HG02970 (cell line): ENCODE results near the gene STAP2.
"Not testable (repeated sequence)": the region's sequence is repeated elsewhere in the genome, so short reads cannot be mapped to it uniquely, and the experiment has no call there.

Experiments
- ATAC-seq: cut with Tn5 transposase; IDR thresholded peaks from one replicate; pipeline ENCODE4 v1.9.1; 2021; ENCODE audit warnings: mild to moderate bottlenecking, moderate library complexity, moderate number of reproducible peaks; ENCODE audit not compliant: unreplicated experiment, low FRiP score

STAP2 gene

GRCh38 chr19:4303819-4304537 is 34.6 kb downstream of the STAP2 start:
- ATAC-seq = no peak

- no peak for ATAC-seq
Observed at GRCh38 chr19:4302243-4302640, 36.4 kb downstream of the STAP2 start, which contains the start of gene TMIGD2. Gene TMIGD2, minus strand, starts transcription at chr19:4302389. Its CDS starts 4 bp downstream, at chr19:4302385.

DNA sequence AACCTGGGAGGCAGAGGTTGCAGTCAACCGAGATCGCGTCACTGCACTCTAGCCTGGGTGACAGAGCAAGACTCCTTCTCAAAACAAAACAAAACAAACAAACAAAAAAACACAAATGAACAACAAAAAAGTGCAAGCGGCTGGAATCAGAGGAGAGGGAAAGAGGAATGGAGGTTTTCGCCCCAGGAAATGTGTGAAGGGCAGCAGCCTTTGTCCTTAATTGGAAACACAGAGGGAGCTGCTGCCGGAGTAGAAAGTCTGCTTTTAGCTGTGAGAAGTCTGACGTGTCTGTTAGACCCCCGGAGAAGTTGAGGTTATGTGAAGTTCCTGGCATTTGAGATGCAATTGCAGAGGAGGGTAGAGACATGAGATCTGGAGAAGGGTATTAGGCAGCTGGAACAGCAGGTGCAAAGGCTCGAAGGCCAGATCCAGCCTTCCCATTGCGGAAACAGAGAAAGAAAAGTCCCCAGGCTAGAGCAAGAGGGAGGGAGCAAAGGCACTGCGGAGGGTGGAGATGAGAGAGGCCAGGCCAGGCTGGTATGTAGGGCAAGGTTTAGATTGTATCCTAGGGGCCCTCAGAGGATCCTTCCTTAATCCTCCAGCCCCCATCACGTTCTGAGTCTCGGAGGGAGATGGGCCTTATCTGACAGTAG is 36.9 kb downstream of the STAP2 start:
- ATAC-seq = no peak

DNA sequence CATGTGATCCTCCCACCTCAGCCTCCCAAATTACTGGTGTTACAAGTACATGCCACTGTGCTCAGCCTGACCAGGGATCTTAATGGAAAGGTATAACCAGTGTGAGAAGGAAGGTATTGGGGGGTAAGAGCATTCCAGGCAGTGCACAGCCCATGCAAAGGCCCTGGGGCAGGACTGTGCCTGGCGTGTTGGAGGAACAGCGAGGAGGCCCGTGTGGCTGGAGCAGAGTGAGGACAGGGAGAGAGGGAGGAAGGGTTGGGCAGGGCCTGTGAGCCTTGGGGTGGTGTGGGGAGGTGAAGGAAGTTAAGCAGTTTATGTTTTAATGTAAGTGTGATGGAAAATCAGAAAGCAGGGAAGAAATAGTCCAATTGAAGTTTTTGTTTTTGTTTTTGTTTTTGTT is 38.0 kb downstream of the STAP2 start:
- ATAC-seq = no peak

- no peak for ATAC-seq
Observed at GRCh38 chr19:4298810-4299550, 39.6 kb downstream of the STAP2 start.

- ATAC-seq = no peak
Observed at GRCh38 chr19:4297901-4298809, 40.5 kb downstream of the STAP2 start.

DNA sequence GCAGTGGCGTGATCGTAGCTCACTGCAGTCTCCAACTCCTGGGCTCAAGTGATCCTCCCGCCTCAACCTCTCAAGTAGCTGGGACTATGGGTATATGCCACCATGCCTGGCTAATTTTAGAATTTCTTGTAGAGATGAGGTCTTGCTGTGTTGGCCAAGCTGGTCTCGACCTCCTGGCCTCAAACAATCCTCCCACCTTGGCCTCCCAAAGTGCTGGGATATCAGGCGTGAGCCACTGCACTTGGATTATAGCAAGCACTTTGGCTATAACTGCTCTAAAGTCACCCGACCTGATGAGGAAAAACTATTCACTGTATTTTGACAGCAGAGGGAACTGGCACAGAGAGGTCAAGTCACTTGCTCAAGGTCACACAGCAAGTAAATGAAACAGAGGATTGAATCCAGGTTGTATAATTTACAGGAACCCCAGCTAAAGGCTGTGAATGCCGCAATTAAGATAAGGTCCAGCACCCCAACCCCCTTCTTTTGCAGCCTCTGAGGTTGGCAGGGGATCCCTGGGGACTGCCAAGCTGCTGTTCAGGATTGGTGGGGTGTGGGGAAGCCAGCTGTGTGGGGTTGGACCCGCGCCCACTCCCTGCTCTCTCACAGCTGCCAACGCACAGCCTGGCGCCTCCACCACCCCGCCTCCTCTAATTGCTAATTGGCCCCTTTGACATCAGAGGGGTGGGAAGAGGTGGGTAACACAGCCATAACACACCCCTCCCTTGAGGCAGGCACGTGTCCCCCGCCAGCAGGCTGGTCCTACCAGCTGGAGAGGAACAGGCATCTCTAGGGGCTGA is 42.5 kb downstream of the STAP2 start:
- ATAC-seq = no peak

GRCh38 chr19:4294389-4294788 is 44.2 kb downstream of the STAP2 start:
- ATAC-seq = no peak

GRCh38 chr19:4292515-4292914 is 46.1 kb downstream of the STAP2 start:
- ATAC-seq = no peak

GRCh38 chr19:4291184-4291732 is 47.4 kb downstream of the STAP2 start:
- ATAC-seq = no peak

GRCh38 chr19:4288091-4288777 is 50.4 kb downstream of the STAP2 start:
- ATAC-seq = no peak

DNA sequence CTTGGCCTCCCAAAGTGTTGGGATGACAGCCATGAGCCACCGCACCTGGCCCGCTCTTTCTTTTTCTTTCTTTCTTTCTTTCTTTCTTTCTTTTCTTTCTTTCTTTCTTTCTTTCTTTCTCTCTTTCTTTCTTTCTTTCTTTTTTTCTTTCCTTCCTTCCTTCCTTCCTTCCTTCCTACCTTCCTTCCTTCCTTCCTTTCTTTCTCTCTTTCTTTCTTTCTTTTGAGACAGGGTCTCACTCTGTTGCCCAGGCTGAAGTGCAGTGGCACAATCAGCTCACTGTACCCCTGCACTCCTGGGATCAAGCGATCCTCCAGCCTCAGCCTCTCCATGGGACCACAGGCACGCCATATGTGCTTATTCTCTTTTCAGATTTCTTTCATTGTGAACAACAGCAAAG is 52.5 kb downstream of the STAP2 start:
- ATAC-seq = not testable (repeated sequence)

GRCh38 chr19:4284974-4285373 is 53.7 kb downstream of the STAP2 start:
- ATAC-seq = no peak

DNA sequence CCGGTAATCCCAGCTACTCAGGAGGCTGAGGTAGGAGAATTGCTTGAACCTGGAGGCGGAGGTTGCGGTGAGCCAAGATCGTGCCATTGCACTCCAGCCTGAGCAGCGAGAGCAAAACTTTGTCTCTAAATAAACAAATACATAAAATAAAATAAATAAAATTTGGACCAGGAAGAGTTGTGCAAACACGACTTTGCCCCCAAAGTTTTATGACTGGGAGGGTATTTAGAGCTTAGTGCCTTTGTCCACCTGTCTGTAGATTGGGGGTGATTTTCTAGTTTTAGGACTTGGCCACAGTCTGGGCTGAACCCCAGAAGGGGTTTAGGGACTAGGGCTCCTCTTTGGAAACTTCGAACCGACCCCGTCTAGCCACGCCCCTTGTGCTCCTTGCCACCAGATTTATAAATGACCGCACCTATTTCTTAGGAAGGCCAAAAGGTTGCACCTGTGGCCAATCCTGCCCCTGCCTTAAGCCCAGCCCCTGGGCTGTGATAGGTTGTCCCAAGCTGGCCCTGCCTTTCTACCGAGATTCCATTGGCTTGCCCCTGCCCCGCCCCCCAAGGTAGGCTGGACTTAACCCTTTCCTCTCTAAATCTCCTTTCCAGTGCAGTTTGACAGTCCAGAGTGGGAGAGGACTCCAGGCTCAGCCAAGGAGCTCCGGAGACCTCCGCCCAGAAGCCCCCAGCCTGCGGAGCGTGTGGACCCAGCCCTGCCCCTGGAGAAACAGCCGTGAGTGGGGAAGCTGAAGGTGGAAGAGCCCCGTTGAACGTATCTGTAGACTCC is 54.3 kb downstream of the STAP2 start:
- no peak for ATAC-seq

DNA sequence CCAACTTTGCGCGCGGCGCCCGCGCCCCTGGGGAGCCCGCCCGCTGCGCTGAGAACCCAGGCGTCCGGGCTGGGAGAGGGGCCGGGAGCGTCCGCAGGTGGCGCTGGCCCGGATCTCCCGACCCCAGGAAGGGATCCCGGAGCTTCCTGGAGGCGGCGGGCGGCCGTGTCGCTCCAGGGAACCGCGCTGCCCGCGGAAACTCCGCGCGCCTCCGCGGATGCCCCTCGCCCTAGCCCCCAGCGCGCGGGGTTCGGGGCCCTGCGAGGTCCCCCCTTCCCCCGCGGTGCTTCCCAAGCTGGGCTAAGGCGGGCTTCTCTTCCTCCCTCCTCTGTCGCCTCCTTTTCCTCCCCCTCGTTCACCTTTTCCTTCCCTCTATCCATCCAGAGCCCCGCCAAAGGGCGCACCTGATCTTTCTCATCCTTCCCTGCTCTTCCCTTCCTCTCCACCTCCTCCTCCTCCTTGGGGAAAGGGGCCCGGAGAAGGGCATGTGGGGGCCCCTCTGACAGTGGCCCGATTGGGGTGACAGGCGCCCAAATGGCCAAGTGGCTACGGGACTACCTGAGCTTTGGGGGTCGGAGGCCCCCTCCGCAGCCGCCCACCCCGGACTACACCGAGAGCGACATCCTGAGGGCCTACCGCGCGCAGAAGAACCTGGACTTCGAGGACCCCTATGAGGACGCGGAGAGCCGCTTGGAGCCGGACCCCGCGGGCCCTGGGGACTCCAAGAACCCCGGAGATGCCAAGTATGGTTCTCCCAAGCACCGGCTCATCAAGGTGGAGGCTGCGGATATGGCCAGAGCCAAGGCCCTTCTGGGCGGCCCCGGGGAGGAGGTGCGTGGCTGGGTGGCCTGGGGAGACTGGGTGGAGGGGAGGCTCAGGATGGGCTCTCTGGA is 58.9 kb downstream of the STAP2 start:
- ATAC-seq = no peak

DNA sequence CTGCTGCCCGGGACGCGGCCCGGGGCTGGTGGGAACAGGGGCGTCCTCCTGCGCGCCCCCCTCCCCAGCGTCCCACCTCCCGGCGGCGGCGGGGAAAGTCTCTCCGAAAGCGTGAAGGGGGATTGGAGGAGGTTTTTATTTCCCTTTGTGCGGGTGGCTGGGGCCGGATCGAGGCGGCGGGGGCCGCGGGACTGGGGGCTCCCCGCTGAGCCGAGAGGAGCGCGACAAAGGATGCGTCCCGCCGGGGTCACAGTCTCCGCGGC is 59.4 kb downstream of the STAP2 start:
- ATAC-seq = no peak
